ENCODE measurements around the gene DDX1.
A peak's percentile ranks its signal among the peaks of the same experiment; 100 is the strongest.
"Not testable (repeated sequence)": the region's sequence is repeated elsewhere in the genome, so short reads cannot be mapped to it uniquely, and the experiment has no call there.

DDX1 gene

GRCh38 chr2:15591692-15592463 lies at the start of gene DDX1:
DDX1 (plus strand) TSS chr2:15591868; CDS start chr2:15591934, 66 bp downstream.
- peak; percentile 54 to 87 (median 73) for DNase-seq (ENCODE audit: low read depth in 3 of 3, low spot score in 1 of 3)

- DNase-seq (ENCODE audit: low read depth in 3 of 3, low spot score in 1 of 3): not testable (repeated sequence)
Observed at GRCh38 chr2:15542269-15542668, 49.4 kb upstream of the DDX1 start.

- DNase-seq (ENCODE audit: low read depth in 3 of 3, low spot score in 1 of 3): no peak
Observed at GRCh38 chr2:15543053-15543452, 48.6 kb upstream of the DDX1 start.

GRCh38 chr2:15543541-15543940 lies 48.1 kb upstream of the DDX1 start:
- DNase-seq (ENCODE audit: low read depth in 3 of 3, low spot score in 1 of 3): no peak

GRCh38 chr2:15544227-15544626 lies 47.4 kb upstream of the DDX1 start:
- no peak for DNase-seq (ENCODE audit: low read depth in 3 of 3, low spot score in 1 of 3)

- DNase-seq (ENCODE audit: low read depth in 3 of 3, low spot score in 1 of 3): no peak
Observed at GRCh38 chr2:15546297-15547098, 45.2 kb upstream of the DDX1 start.

- no peak for DNase-seq (ENCODE audit: low read depth in 3 of 3, low spot score in 1 of 3)
Observed at GRCh38 chr2:15547115-15547876, 44.4 kb upstream of the DDX1 start.

- no peak for DNase-seq (ENCODE audit: low read depth in 3 of 3, low spot score in 1 of 3)
Observed at GRCh38 chr2:15548974-15549373, 42.7 kb upstream of the DDX1 start.

- no peak for DNase-seq (ENCODE audit: low read depth in 3 of 3, low spot score in 1 of 3)
Observed at GRCh38 chr2:15553519-15553918, 38.1 kb upstream of the DDX1 start.

GRCh38 chr2:15553951-15554350 lies 37.7 kb upstream of the DDX1 start:
- no peak for DNase-seq (ENCODE audit: low read depth in 3 of 3, low spot score in 1 of 3)

GRCh38 chr2:15554525-15555218 lies 37.0 kb upstream of the DDX1 start:
- no peak for DNase-seq (ENCODE audit: low read depth in 3 of 3, low spot score in 1 of 3)

- no peak for DNase-seq (ENCODE audit: low read depth in 3 of 3, low spot score in 1 of 3)
Observed at GRCh38 chr2:15555760-15556193, 35.9 kb upstream of the DDX1 start.

GRCh38 chr2:15556311-15556930 lies 35.2 kb upstream of the DDX1 start:
- DNase-seq (ENCODE audit: low read depth in 3 of 3, low spot score in 1 of 3): no peak

GRCh38 chr2:15557887-15558311 lies 33.8 kb upstream of the DDX1 start:
- no peak for DNase-seq (ENCODE audit: low read depth in 3 of 3, low spot score in 1 of 3)

GRCh38 chr2:15559379-15560139 lies 32.1 kb upstream of the DDX1 start:
- DNase-seq (ENCODE audit: low read depth in 3 of 3, low spot score in 1 of 3): no peak

GRCh38 chr2:15560140-15560987 lies 31.3 kb upstream of the DDX1 start:
- DNase-seq (ENCODE audit: low read depth in 3 of 3, low spot score in 1 of 3): no peak

- DNase-seq (ENCODE audit: low read depth in 3 of 3, low spot score in 1 of 3): peak; percentile 36 to 60 (median 41)
Observed at GRCh38 chr2:15560988-15561573, 30.6 kb upstream of the DDX1 start, which contains the start of gene NBAS. NBAS (minus strand) TSS chr2:15561334; CDS start chr2:15561304, 30 bp downstream.

Measured in stimulated activated CD4-positive, alpha-beta T cell treated with anti-CD3 and anti-CD28 coated beads, TNF-alpha, amount 100 ng/mL, for 1 hour (primary cell).